GM12878 (cell line): ENCODE data around the gene KLK3. TPM values are rescaled to one million over a fixed set of nuclear protein-coding genes. Genes with fewer than 3 reads are reported as not detected.

Experiments used
- ATF3 ChIP-seq: IDR thresholded peaks from 2 replicates; pipeline ENCODE4 v1.6.1; 2011; ENCODE audit warnings: low read depth, mild to moderate bottlenecking, low read length, moderate library complexity, borderline replicate concordance; ENCODE audit errors: extremely low read depth
- BHLHE40 ChIP-seq, 2 experiments: fragments of 450-650 bp in 1 of 2; IDR thresholded peaks; 2 replicates each; pipeline ENCODE4 v1.6.1; 2011 to 2017; ENCODE audit warnings: low read depth in 2 of 2, borderline replicate concordance in 1 of 2, improper control_type of control experiment in 1 of 2, low read length in 1 of 2, mild to moderate bottlenecking in 1 of 2
- CBX3 ChIP-seq: fragments of 200-600 bp; sonication (generic); IDR thresholded peaks from 2 replicates; pipeline ENCODE4 v1.6.1; 2016; ENCODE audit warnings: low read depth, borderline replicate concordance
- CREB1 ChIP-seq: IDR thresholded peaks from 2 replicates; pipeline ENCODE4 v1.6.1; 2012; ENCODE audit warnings: low read depth, mild to moderate bottlenecking, inconsistent platforms
- EED ChIP-seq: sonication (generic); IDR thresholded peaks from 2 replicates; pipeline ENCODE4 v1.6.1; 2016; ENCODE audit warnings: antibody characterized with exemption, low read depth
- EGR1 ChIP-seq, 2 experiments: IDR thresholded peaks; 1 replicate in 1 of 2; 2 replicates in 1 of 2; pipeline ENCODE4 v1.6.1; 2011 to 2012; ENCODE audit warnings: low read depth in 2 of 2, low read length in 2 of 2, borderline replicate concordance in 1 of 2, mild to moderate bottlenecking in 1 of 2, moderate library complexity in 1 of 2
- EZH2 ChIP-seq: IDR thresholded peaks from 2 replicates; pipeline ENCODE4 v1.6.1; 2012; ENCODE audit warnings: low read depth, mild to moderate bottlenecking, control low read depth, inconsistent platforms, low read length, borderline replicate concordance; ENCODE audit not compliant: control insufficient read depth
- FOS ChIP-seq: IDR thresholded peaks from 3 replicates; pipeline ENCODE4 v1.6.1; 2011; ENCODE audit warnings: borderline replicate concordance; ENCODE audit not compliant: insufficient read length; ENCODE audit errors: extremely low read depth
- GATAD2B ChIP-seq: fragments of 450-650 bp; conservative IDR thresholded peaks from 2 replicates; pipeline ENCODE4 v1.6.1; 2017; ENCODE audit warnings: low read depth, mild to moderate bottlenecking, moderate library complexity
- HDAC6 ChIP-seq: fragments of 200-600 bp; sonication (generic); IDR thresholded peaks from one replicate; pipeline ENCODE4 v1.8.0; 2017; ENCODE audit warnings: antibody characterized with exemption; ENCODE audit not compliant: unreplicated experiment
- HDGF ChIP-seq: fragments of 450-650 bp; IDR thresholded peaks from 2 replicates; pipeline ENCODE4 v1.6.1; 2016; ENCODE audit warnings: antibody characterized with exemption
- IKZF1 ChIP-seq: fragments of 450-650 bp; conservative IDR thresholded peaks from 2 replicates; pipeline ENCODE4 v1.6.1; 2017; ENCODE audit warnings: antibody characterized with exemption, mild to moderate bottlenecking
- JUND ChIP-seq: IDR thresholded peaks from 2 replicates; pipeline ENCODE4 v1.6.1; 2012; ENCODE audit warnings: low read depth, mild to moderate bottlenecking, low read length, improper control_type of control experiment, moderate library complexity
- LARP7 ChIP-seq: fragments of 450-650 bp; IDR thresholded peaks from 2 replicates; pipeline ENCODE4 v1.6.1; 2017; ENCODE audit warnings: mild to moderate bottlenecking
- MAX ChIP-seq: IDR thresholded peaks from 2 replicates; pipeline ENCODE4 v1.6.1; 2012; ENCODE audit warnings: low read depth, low read length, improper control_type of control experiment
- MEF2A ChIP-seq: IDR thresholded peaks from 2 replicates; pipeline ENCODE4 v1.6.1; 2011; ENCODE audit warnings: low read depth, mild to moderate bottlenecking, low read length, moderate library complexity; ENCODE audit not compliant: insufficient read depth
- NBN ChIP-seq: fragments of 450-650 bp; IDR thresholded peaks from 2 replicates; pipeline ENCODE4 v1.6.1; 2016
- PAX8 ChIP-seq: fragments of 450-650 bp; IDR thresholded peaks from 2 replicates; pipeline ENCODE4 v1.6.1; 2017; ENCODE audit warnings: mild to moderate bottlenecking, moderate library complexity
- POLR2AphosphoS5 ChIP-seq: IDR thresholded peaks from 2 replicates; pipeline ENCODE4 v1.6.1; 2011; ENCODE audit warnings: mild to moderate bottlenecking, low read length, inconsistent platforms
- RFX5 ChIP-seq: IDR thresholded peaks from 2 replicates; pipeline ENCODE4 v1.6.1; 2011; ENCODE audit warnings: low read depth, low read length, improper control_type of control experiment
- SKIL ChIP-seq: fragments of 450-650 bp; IDR thresholded peaks from 2 replicates; pipeline ENCODE4 v1.6.1; 2017; ENCODE audit warnings: mild to moderate bottlenecking, low read depth, inconsistent platforms; ENCODE audit not compliant: poor library complexity, severe bottlenecking
- SMAD1 ChIP-seq: fragments of 450-650 bp; IDR thresholded peaks from 2 replicates; pipeline ENCODE4 v1.6.1; 2018; ENCODE audit warnings: mild to moderate bottlenecking, low read depth; ENCODE audit not compliant: partially characterized antibody
- SRF ChIP-seq, 2 experiments: IDR thresholded peaks; 2 replicates each; pipeline ENCODE4 v1.6.1; 2011; ENCODE audit warnings: low read depth in 2 of 2, low read length in 2 of 2, mild to moderate bottlenecking in 1 of 2, moderate library complexity in 1 of 2
- SUPT20H ChIP-seq: IDR thresholded peaks from 2 replicates; pipeline ENCODE4 v1.6.1; 2011; ENCODE audit warnings: low read depth, mild to moderate bottlenecking, low read length, moderate library complexity, borderline replicate concordance; ENCODE audit not compliant: control insufficient read depth
- TAF1 ChIP-seq: IDR thresholded peaks from 2 replicates; pipeline ENCODE4 v1.6.1; 2011; ENCODE audit warnings: mild to moderate bottlenecking, low read depth, low read length, borderline replicate concordance
- TCF12 ChIP-seq: IDR thresholded peaks from 2 replicates; pipeline ENCODE4 v1.6.1; 2011; ENCODE audit warnings: low read depth, mild to moderate bottlenecking, low read length
- YBX1 ChIP-seq: fragments of 450-650 bp; IDR thresholded peaks from 2 replicates; pipeline ENCODE4 v1.6.1; 2016; ENCODE audit warnings: antibody characterized with exemption
- YY1 ChIP-seq: IDR thresholded peaks from 2 replicates; pipeline ENCODE4 v1.6.1; 2011; ENCODE audit warnings: low read depth, mild to moderate bottlenecking, low read length
- polyA plus RNA-seq, 11 experiments: library from polyadenylated mRNA; depleted of rRNA in 4 of 11; unstranded in 6 of 11; stranded (reverse) in 5 of 11; fragments of >200 nt; fragmentation: Nextera tagmentation in 4 of 11; fragmentation: Illumina TruSeq in 1 of 11; extraction: Ambion mirVana in 4 of 11; extraction: Trizol in 1 of 11; gene quantifications; 1 replicate in 1 of 11; 2 replicates in 10 of 11; pipeline versions ENCODE4 v1.2.1 to v1.2.3, GENCODE V29; 2011 to 2016; ENCODE audit warnings: inconsistent platforms in 2 of 11, missing spikeins in 2 of 11, low read depth in 1 of 11
- total RNA-seq, 4 experiments: library from RNA; depleted of rRNA in 3 of 4; stranded (reverse); fragments of >200 nt in 3 of 4; fragmentation: Illumina TruSeq in 1 of 4; extraction: Trizol in 1 of 4; gene quantifications; 2 replicates each; pipeline versions ENCODE4 v1.2.1 to v1.2.3, GENCODE V29; 2013 to 2021

Gene KLK3
- total and polyA plus RNA-seq, 10 of the 15 experiments (the other 5 are each of a cell fraction or from before 2014, with no cell fraction given) = 0.31 TPM; not detected in 9

- TF ChIP-seq EGR1 (IDR thresholded peaks at IDR 0.05; ENCODE audit: borderline replicate concordance in 1 of 2, low read depth in 2 of 2, low read length in 2 of 2) (peak in 1 of 2 experiments; percentile 56; a peak in 1 of 3 replicates), EZH2 (no peak), JUND (no peak), PAX8 (no peak), ATF3 (no peak), GATAD2B (0 out of 2 replicates have a peak, but pooled peaks have one; percentile 25), YBX1 (no peak), NBN (no peak), LARP7 (peak; percentile 72), SRF (IDR thresholded peaks at IDR 0.05; ENCODE audit: low read depth in 2 of 2, low read length in 2 of 2) (0 out of 4 replicates have a peak, but pooled peaks of 1 of the 2 experiments have one; percentile 4), TAF1 (0 out of 2 replicates have a peak, but pooled peaks have one; percentile 29), HDGF (peak; percentile 33; the same call in 1 of the 2 replicates), RFX5 (no peak), CREB1 (peak; percentile 87), BHLHE40 (IDR thresholded peaks at IDR 0.05; ENCODE audit: borderline replicate concordance in 1 of 2, low read depth in 2 of 2, low read length in 1 of 2) (peak; percentile 59 to 90; a peak in 3 of 4 replicates), TCF12 (no peak), MAX (peak; percentile 33; the same call in 1 of the 2 replicates), SKIL (no peak), YY1 (0 out of 2 replicates have a peak, but pooled peaks have one; percentile 40), SMAD1 (no peak), IKZF1 (peak; percentile 70), FOS (no peak), MEF2A (no peak), POLR2AphosphoS5 (peak; percentile 72; the same call in 1 of the 2 replicates), HDAC6 (peak; percentile 81), SUPT20H (no peak), EED (no peak), CBX3 (no peak)
These were observed 18.8 kb upstream of the KLK3 start (continued) for GRCh38 chr19:50835785-50836542.
